Muscle of leg (tissue), 11 donors: ENCODE results near the gene TMPRSS13. TPM values are rescaled to one million over a fixed set of nuclear protein-coding genes. Genes with fewer than 3 reads are reported as not detected.
"Not testable (repeated sequence)": the region's sequence is repeated elsewhere in the genome, so short reads cannot be mapped to it uniquely, and the experiment has no call there.

Experiments used
- DNase-seq: peaks from one replicate; pipeline ENCODE4 v3.0.0; 2013
- H3K27ac ChIP-seq: one replicate; pipeline ENCODE4 v1.5.1; 2013; ENCODE audit warnings: mild to moderate bottlenecking, low read length, control low read depth
- H3K27me3 ChIP-seq: one replicate; pipeline ENCODE4 v1.6.1; 2013; ENCODE audit warnings: low read length; ENCODE audit not compliant: control insufficient read depth, insufficient read depth
- H3K36me3 ChIP-seq: one replicate; pipeline ENCODE4 v1.6.1; 2013; ENCODE audit warnings: low read length; ENCODE audit not compliant: control insufficient read depth, insufficient read depth
- H3K4me1 ChIP-seq: one replicate; pipeline ENCODE4 v1.6.1; 2013; ENCODE audit warnings: low read length; ENCODE audit not compliant: control insufficient read depth, insufficient read depth
- H3K4me3 ChIP-seq: one replicate; pipeline ENCODE4 v1.5.1; 2013; ENCODE audit warnings: low read length, control low read depth
- H3K9me3 ChIP-seq: replicated peaks from 2 replicates; pipeline ENCODE4 v1.6.1; 2013; ENCODE audit warnings: low read depth, low read length; ENCODE audit not compliant: control insufficient read depth
- WGBS: methylation state at CpG from one replicate; pipeline ENCODE4 v1.1.5; 2013; ENCODE audit warnings: missing lambda C conversion rate; ENCODE audit not compliant: insufficient coverage; 5-methylcytosine and 5-hydroxymethylcytosine counted together
- polyA plus RNA-seq, 8 donors: library from polyadenylated mRNA; unstranded; fragments of 120-200 nt; gene quantifications; one replicate each; pipeline versions ENCODE4 v1.2.1 to v1.2.3, GENCODE V29; 2013; ENCODE audit warnings: inconsistent platforms in 1 of 8, low replicate concordance in 1 of 8; ENCODE audit not compliant: insufficient read length in 8 of 8, insufficient read depth in 1 of 8
- total RNA-seq: library from RNA; stranded (reverse); fragments of 120-200 nt; gene quantifications from one replicate; pipeline ENCODE4 v1.2.4, GENCODE V29; 2013

Gene TMPRSS13
- total and polyA plus RNA-seq, 9 donors = 0.05 to 1.1 (median 0.10) TPM

DNA sequence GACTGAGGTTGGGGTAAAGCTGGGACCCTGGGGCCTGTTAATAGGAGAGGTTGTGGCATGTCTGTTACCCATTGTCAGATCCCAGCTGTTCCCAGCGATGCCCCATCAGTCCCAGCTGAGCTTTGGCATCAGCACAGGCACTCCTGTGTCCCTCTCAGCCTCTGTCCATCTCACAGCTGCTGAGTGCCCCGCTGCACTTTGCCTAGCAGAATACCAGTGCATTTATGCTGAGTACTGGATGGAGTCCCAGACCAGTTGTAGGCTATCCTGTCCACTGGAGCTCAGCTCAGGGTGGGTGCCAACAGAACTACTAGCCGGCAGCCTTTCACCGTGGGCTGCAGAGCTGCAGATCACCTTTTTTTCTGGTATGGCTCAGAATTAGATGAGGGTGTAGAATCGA, 62.7 kb downstream of the TMPRSS13 start:
- Histone ChIP-seq H3K36me3 (peaks cover 12% of the 10 kb centered on the region), H3K9me3 (no peaks in the 10 kb centered on the region), H3K4me1 (peaks cover 64% of the 10 kb centered on the region), H3K27me3 (no peaks in the 10 kb centered on the region), H3K4me3 (no peak overlapping the region), H3K27ac (no peak overlapping the region)
- 73% methylated on average over 2 of the region's 5 CpGs for WGBS
- peak; percentile 71 for DNase-seq

DNA sequence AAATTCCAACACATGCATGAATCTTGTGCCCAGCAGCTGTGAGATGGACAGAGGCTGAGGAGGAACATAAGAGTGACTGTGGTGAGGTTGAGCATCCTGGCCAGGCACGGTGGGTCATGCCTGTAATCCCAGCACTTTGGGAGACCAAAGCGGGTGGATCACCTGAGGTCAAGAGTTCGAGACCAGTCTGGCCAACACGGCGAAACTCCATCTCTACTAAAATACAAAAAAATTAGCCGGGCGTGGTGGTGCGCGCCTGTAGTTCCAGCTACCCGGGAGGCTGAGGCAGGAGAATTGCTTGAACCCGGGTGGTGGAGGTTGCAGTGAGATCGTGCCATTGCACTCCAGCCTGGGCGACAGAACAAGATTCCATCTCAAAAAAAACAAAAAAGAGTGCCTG, 63.7 kb downstream of the TMPRSS13 start:
- not testable (repeated sequence) for H3K27ac ChIP-seq, DNase-seq, H3K9me3 ChIP-seq, H3K27me3 ChIP-seq, H3K4me3 ChIP-seq
- 100% methylated on average over 6 of the region's 13 CpGs for WGBS
- Histone ChIP-seq H3K4me1 (peaks cover 67% of the 10 kb centered on the region), H3K36me3 (peaks cover 12% of the 10 kb centered on the region)

DNA sequence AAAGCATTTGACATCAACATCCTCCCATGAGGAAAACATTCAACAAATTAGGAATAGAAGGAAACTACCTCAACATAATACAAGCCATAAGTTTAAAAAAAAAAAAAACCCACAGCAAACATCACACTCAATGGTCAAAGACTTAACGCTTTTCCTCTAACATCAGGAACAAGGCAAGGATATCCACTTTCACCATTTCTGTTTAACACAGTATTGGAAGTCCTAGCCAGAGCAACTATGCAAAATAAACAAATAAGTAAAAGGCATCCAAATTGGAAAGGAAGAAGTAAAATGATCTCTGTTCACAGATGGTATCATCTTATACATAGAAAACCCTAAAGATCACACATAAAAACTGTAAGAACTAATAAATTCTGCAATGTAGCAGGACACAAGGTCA, 65.8 kb downstream of the TMPRSS13 start:
- peak; percentile 55 for DNase-seq
- WGBS = no CpG with 5 or more reads among the region's 1 CpG
- Histone ChIP-seq H3K27me3 (no peaks in the 10 kb centered on the region), H3K27ac (peak overlapping the region; percentile 85), H3K4me3 (no peak overlapping the region), H3K9me3 (no peaks in the 10 kb centered on the region), H3K4me1 (peaks cover 65% of the 10 kb centered on the region), H3K36me3 (peaks cover 17% of the 10 kb centered on the region)

GRCh38 chr11:117862753-117863152, 66.4 kb downstream of the TMPRSS13 start:
- no peaks in the 10 kb centered on the region for H3K27me3 ChIP-seq
- no peaks in the 10 kb centered on the region for H3K9me3 ChIP-seq
- DNase-seq = no peak
- H3K4me3 ChIP-seq = no peak overlapping the region
- peak overlapping the region; percentile 85 for H3K27ac ChIP-seq
- WGBS = no CpG with 5 or more reads among the region's 1 CpG
- peaks cover 65% of the 10 kb centered on the region for H3K4me1 ChIP-seq
- peaks cover 14% of the 10 kb centered on the region for H3K36me3 ChIP-seq

DNA sequence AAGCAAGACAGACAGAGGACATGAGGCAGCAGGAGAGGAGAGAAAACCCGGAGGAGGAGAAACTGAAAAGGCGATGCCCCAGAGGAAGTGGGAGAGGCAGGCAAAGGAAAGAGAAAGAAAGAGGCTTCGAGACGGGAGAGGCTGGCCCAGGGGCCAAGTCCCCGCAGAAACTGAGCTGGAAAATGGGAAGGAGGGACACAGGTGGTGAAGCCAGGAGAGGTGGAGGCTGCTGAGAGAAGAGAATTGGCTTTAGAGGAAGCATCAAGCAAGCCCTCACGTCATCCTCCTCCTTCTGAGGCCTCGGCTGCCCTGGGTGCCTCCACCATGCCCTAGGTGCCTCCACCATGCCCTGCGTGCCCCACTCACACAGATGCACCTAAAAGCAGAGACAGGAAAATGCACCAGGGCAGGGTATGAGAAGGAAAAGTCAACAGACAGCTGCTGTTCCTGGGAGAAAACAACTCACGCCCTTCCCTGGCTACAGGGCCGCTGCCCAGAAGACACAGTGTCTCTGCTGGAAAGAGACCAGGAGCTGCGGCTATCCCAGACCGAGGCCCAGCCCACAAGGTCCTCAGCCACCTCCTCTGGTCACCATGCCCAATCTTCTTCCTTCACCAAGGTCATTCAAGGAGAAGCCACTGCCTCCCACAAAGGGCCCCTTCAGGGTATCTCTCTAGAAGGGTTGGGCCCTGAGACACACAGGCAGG, 67.0 kb downstream of the TMPRSS13 start:
- 24% methylated on average over 8 of the region's 12 CpGs for WGBS
- no peak overlapping the region for H3K4me3 ChIP-seq
- H3K9me3 ChIP-seq = no peaks in the 10 kb centered on the region
- H3K27ac ChIP-seq = peak overlapping the region; percentile 85
- H3K36me3 ChIP-seq = peaks cover 13% of the 10 kb centered on the region
- H3K27me3 ChIP-seq = no peaks in the 10 kb centered on the region
- DNase-seq = no peak
- H3K4me1 ChIP-seq = peaks cover 65% of the 10 kb centered on the region

GRCh38 chr11:117861151-117862018, 67.8 kb downstream of the TMPRSS13 start:
- Histone ChIP-seq H3K27me3 (no peaks in the 10 kb centered on the region), H3K9me3 (no peaks in the 10 kb centered on the region), H3K27ac (peak overlapping the region; percentile 85), H3K36me3 (peaks cover 10% of the 10 kb centered on the region), H3K4me3 (no peak overlapping the region), H3K4me1 (peaks cover 58% of the 10 kb centered on the region)
- WGBS = 24% methylated on average over 5 of the region's 13 CpGs
- DNase-seq = peak; percentile 87

DNA sequence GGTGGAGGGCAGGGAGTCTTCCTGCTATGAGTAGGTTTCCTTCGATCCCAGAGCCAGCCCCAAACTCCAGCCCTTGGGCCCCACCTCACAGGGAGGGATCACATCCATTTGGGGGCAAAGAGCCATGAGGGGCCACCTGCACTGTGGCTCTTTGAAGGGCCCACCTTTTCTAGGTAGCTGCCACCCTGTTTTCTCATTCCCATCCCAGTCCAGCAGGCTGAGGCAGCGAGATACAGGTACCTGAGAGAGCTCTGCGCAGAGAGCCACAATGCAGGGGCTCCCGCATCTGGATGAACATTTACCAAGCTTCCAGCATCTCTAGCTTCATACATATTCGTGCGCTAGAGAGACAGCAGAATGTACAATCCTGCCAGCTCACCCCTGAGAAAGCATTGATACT, 69.1 kb downstream of the TMPRSS13 start:
- no peaks in the 10 kb centered on the region for H3K9me3 ChIP-seq
- H3K4me3 ChIP-seq = no peak overlapping the region
- H3K27me3 ChIP-seq = no peaks in the 10 kb centered on the region
- no peak for DNase-seq
- WGBS = 57% methylated on average over 6 of the region's 6 CpGs
- peaks cover 8% of the 10 kb centered on the region for H3K36me3 ChIP-seq
- peaks cover 52% of the 10 kb centered on the region for H3K4me1 ChIP-seq
- H3K27ac ChIP-seq = peak overlapping the region; percentile 13

GRCh38 chr11:117859488-117860112, 69.6 kb downstream of the TMPRSS13 start:
- H3K27ac ChIP-seq = peak overlapping the region; percentile 13
- H3K27me3 ChIP-seq = no peaks in the 10 kb centered on the region
- H3K9me3 ChIP-seq = no peaks in the 10 kb centered on the region
- 53% methylated on average over 2 of the region's 9 CpGs for WGBS
- H3K36me3 ChIP-seq = peaks cover 8% of the 10 kb centered on the region
- no peak overlapping the region for H3K4me3 ChIP-seq
- DNase-seq = no peak
- H3K4me1 ChIP-seq = peaks cover 52% of the 10 kb centered on the region

DNA sequence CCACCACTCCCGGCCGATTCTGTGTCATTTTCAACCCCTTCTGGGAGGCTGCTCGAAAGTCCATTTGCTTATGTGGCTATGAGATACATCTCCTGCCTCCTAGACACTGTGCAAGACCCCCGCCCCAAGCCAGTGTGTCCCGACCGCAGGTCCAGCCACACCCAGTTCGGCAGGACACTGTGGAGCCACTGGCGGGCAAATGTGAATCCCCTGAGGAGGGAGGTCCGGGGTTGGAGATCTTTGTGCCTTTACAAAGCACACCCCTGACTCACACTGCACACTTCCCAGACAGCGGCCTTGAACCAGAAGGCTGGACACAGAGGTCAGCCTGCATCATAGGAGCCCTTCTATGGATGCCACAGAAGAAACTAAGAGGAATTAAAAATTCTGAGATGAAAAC, 70.1 kb downstream of the TMPRSS13 start:
- WGBS = 90% methylated on average over 6 of the region's 10 CpGs
- peak overlapping the region; percentile 13 for H3K27ac ChIP-seq

More for the DNA sequence above, 70.1 kb downstream of the TMPRSS13 start:
- H3K36me3 ChIP-seq = peaks cover 12% of the 10 kb centered on the region
- no peak overlapping the region for H3K4me3 ChIP-seq
- H3K27me3 ChIP-seq = no peaks in the 10 kb centered on the region
- no peaks in the 10 kb centered on the region for H3K9me3 ChIP-seq
- peaks cover 52% of the 10 kb centered on the region for H3K4me1 ChIP-seq
- no peak for DNase-seq
